Measurements from ENCODE around the gene PLA2R1.

DNA sequence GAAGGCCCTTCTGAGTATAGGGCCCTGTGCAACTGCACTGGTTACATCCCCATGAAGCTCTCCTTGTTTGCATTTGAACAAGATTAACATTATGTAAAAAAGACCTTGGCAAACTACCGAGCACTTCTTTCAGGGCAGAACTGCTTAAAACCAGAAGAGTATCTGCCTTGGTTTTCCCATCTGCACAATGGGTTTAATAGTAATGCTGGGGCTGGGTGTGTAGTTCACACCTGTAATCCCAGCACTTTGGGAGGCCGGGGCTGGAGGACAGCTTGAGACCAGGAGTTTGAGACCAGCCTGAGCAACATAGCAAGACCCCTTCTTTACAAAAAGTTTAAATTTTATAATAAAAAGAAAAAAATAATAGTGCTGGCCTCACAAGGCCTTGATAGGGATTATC, 8.5 kb downstream of the PLA2R1 start:
- TF ChIP-seq, protein P1, sequence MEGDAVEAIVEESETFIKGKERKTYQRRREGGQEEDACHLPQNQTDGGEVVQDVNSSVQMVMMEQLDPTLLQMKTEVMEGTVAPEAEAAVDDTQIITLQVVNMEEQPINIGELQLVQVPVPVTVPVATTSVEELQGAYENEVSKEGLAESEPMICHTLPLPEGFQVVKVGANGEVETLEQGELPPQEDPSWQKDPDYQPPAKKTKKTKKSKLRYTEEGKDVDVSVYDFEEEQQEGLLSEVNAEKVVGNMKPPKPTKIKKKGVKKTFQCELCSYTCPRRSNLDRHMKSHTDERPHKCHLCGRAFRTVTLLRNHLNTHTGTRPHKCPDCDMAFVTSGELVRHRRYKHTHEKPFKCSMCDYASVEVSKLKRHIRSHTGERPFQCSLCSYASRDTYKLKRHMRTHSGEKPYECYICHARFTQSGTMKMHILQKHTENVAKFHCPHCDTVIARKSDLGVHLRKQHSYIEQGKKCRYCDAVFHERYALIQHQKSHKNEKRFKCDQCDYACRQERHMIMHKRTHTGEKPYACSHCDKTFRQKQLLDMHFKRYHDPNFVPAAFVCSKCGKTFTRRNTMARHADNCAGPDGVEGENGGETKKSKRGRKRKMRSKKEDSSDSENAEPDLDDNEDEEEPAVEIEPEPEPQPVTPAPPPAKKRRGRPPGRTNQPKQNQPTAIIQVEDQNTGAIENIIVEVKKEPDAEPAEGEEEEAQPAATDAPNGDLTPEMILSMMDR (IDR thresholded peaks at IDR 0.05; ENCODE audit: low read length) = no peak
- TF ChIP-seq EZH2 (IDR thresholded peaks at IDR 0.05; ENCODE audit: borderline replicate concordance, low read length) = no peak
